ENCODE results near the gene ILK.
A peak's percentile ranks its signal among the peaks of the same experiment; 100 is the strongest.

ILK gene

GRCh38 chr11:6574816-6575715 lies 28.5 kb upstream of the ILK start:
- DNase-seq, result no peak

- no peak for DNase-seq
Observed at GRCh38 chr11:6576471-6577373, 26.9 kb upstream of the ILK start.

GRCh38 chr11:6578134-6578533 lies 25.4 kb upstream of the ILK start:
- DNase-seq, result no peak

- DNase-seq, result no peak
Observed at GRCh38 chr11:6579681-6580080, 23.9 kb upstream of the ILK start.

GRCh38 chr11:6583584-6583983 lies 20.0 kb upstream of the ILK start:
- no peak for DNase-seq

GRCh38 chr11:6584528-6584927 lies 19.0 kb upstream of the ILK start:
- no peak for DNase-seq

GRCh38 chr11:6586434-6587359 lies 16.9 kb upstream of the ILK start:
- DNase-seq, result no peak

- no peak for DNase-seq
Observed at GRCh38 chr11:6587360-6587953, 16.1 kb upstream of the ILK start.

GRCh38 chr11:6588018-6588417 lies 15.6 kb upstream of the ILK start:
- DNase-seq, result no peak

- DNase-seq, result no peak
Observed at GRCh38 chr11:6594142-6594768, 9.3 kb upstream of the ILK start.

- DNase-seq, result no peak
Observed at GRCh38 chr11:6596239-6596877, 7.2 kb upstream of the ILK start.

GRCh38 chr11:6598555-6598954 lies 5.0 kb upstream of the ILK start:
- DNase-seq, result no peak

- no peak for DNase-seq
Observed at GRCh38 chr11:6599449-6599848, 4.1 kb upstream of the ILK start.

- no peak for DNase-seq
Observed at GRCh38 chr11:6599881-6600390, 3.6 kb upstream of the ILK start.

- DNase-seq, result no peak
Observed at GRCh38 chr11:6601041-6601461, 2.5 kb upstream of the ILK start.

- no peak for DNase-seq
Observed at GRCh38 chr11:6602096-6602940, 1.3 kb upstream of the ILK start.

GRCh38 chr11:6604081-6604626 lies 580 bp downstream of the ILK start:
- peak; percentile 59 for DNase-seq

- no peak for DNase-seq
Observed at GRCh38 chr11:6604790-6605189, 1.2 kb downstream of the ILK start.

GRCh38 chr11:6606471-6607189 lies 3.1 kb downstream of the ILK start:
- peak; percentile 74 for DNase-seq
